ENCODE measurements around the gene DDIT4. TPM values are rescaled to one million over a fixed set of nuclear protein-coding genes. Genes with fewer than 3 reads are reported as not detected.

The DDIT4 gene
- total and polyA plus RNA-seq, 9 of the 15 experiments (the other 6 are each of a cell fraction or from before 2014, with no cell fraction given): 8.2 to 675 (median 159) TPM

GRCh38 chr10:72322030-72322279, 48.2 kb downstream of the DDIT4 start (continued):
- TF ChIP-seq TEAD4 (IDR thresholded peaks at IDR 0.05; ENCODE audit: low read length) (0 out of 2 replicates have a peak, but pooled peaks have one; percentile 3), TEAD4 (CRISPR knock-in tag; IDR thresholded peaks at IDR 0.05; ENCODE audit: borderline replicate concordance) (no peak), ARID3B (CRISPR knock-in tag; IDR thresholded peaks at IDR 0.05; ENCODE audit: borderline replicate concordance) (no peak), SREBF2 (CRISPR knock-in tag; IDR thresholded peaks at IDR 0.05) (peak; percentile 77; the same call in 1 of the 2 replicates), YBX1 (IDR thresholded peaks at IDR 0.05) (no peak), HEY1 (CRISPR knock-in tag; IDR thresholded peaks at IDR 0.05; ENCODE audit: borderline replicate concordance) (no peak), DNMT1 (IDR thresholded peaks at IDR 0.05) (no peak), ATF1 (CRISPR knock-in tag; IDR thresholded peaks at IDR 0.05) (no peak), ATF1 (tag; IDR thresholded peaks at IDR 0.05) (no peak; the same call in 1 of the 2 replicates), FOXP1 (CRISPR knock-in tag; IDR thresholded peaks at IDR 0.05) (no peak), TCF15 (CRISPR knock-in tag; IDR thresholded peaks at IDR 0.05) (no peak), HDAC2 (IDR thresholded peaks at IDR 0.05) (no peak), NCOA1 (IDR thresholded peaks at IDR 0.05; ENCODE audit: low read depth) (no peak), ETV5 (CRISPR knock-in tag; IDR thresholded peaks at IDR 0.05; ENCODE audit: low read depth) (0 out of 2 replicates have a peak, but pooled peaks have one; percentile 14), ZFP30 (CRISPR knock-in tag; IDR thresholded peaks at IDR 0.05; ENCODE audit: borderline replicate concordance) (no peak), NR2C2 (CRISPR knock-in tag; IDR thresholded peaks at IDR 0.05) (no peak), NR2C2 (tag; IDR thresholded peaks at IDR 0.05) (no peak), HINFP (tag; conservative IDR thresholded peaks at IDR 0.05; ENCODE audit: low read depth) (no peak), SREBF1 (IDR thresholded peaks at IDR 0.05; ENCODE audit: borderline replicate concordance, low read depth, low read length) (no peak), MAZ (CRISPR knock-in tag; conservative IDR thresholded peaks at IDR 0.05 in 1 of 2, IDR thresholded peaks at IDR 0.05 in 1 of 2) (0 out of 4 replicates have a peak, but pooled peaks of 1 of the 2 experiments have one; percentile 10), ZBTB1 (CRISPR knock-in tag; IDR thresholded peaks at IDR 0.05; ENCODE audit: borderline replicate concordance, low read depth) (peak; percentile 72; the same call in 1 of the 2 replicates), AFF4 (CRISPR knock-in tag; IDR thresholded peaks at IDR 0.05) (peak; percentile 13; the same call in 1 of the 2 replicates), NR2C1 (IDR thresholded peaks at IDR 0.05) (no peak), NR2C1 (tag; IDR thresholded peaks at IDR 0.05) (peak; percentile 11; the same call in 1 of the 2 replicates)
